Measurements from ENCODE around the gene CDC45.

The CDC45 gene

GRCh38 chr22:19478045-19478900, 1.4 kb upstream of the CDC45 start:
- H3K9me3 ChIP-seq (ENCODE audit: control insufficient read depth, insufficient read depth, low read depth, low read length): no peaks in the 10 kb centered on the region
- H3K27ac ChIP-seq (ENCODE audit: extremely low read depth, low read depth, low read length): peak overlapping the region; percentile 86
- H3K4me3 ChIP-seq (ENCODE audit: low read depth, low read length): peak overlapping the region; percentile 77
- ChIA-PET CTCF (interaction anchor here (0.6 to 4.6 kb wide), 12 partner anchors 10 to 716 kb away, joined by 3 to 31 read pairs (median 3); partner anchors contain the start of genes C22orf39 and ESS2), POLR2A (interaction anchor here (1.7 to 3.4 kb wide), 2 partner anchors 31 to 299 kb away, joined by 3 to 20 read pairs; partner anchors contain the start of genes C22orf39 and SLC25A1)
- H3K36me3 ChIP-seq (ENCODE audit: control insufficient read depth in 2 of 2, insufficient read depth in 1 of 2, low read length in 2 of 2): peaks cover 2 to 47% of the 10 kb centered on the region in 2 experiments
- TF ChIP-seq SCRT2 (tag by site-specific recombination; IDR thresholded peaks at IDR 0.05): peak; percentile 99
- no peak for TF ChIP-seq ZSCAN18 (tag by site-specific recombination; IDR thresholded peaks at IDR 0.05)
- TF ChIP-seq ZNF335 (tag by site-specific recombination; conservative IDR thresholded peaks at IDR 0.05): peak; percentile 57
- TF ChIP-seq SCRT1 (tag by site-specific recombination; IDR thresholded peaks at IDR 0.05; ENCODE audit: borderline replicate concordance): peak; percentile 90
- no peaks in the 10 kb centered on the region for H3K4me1 ChIP-seq (ENCODE audit: control insufficient read depth, insufficient read depth, low read length)

- ChIA-PET POLR2A (interaction anchor here (0.7 to 3.4 kb wide), 27 partner anchors 8 to 334 kb away, joined by 3 to 20 read pairs (median 4); partner anchors contain the start of genes C22orf39, CLTCL1, ESS2 and HIRA), CTCF (interaction anchor here (0.7 to 4.6 kb wide), 5 partner anchors 10 to 479 kb away, joined by 3 to 31 read pairs (median 5); partner anchors contain the start of gene ESS2)
- peaks cover 9 to 47% of the 10 kb centered on the region in 2 experiments for H3K36me3 ChIP-seq (ENCODE audit: control insufficient read depth in 2 of 2, insufficient read depth in 1 of 2, low read length in 2 of 2)
- peak within 1 kb of the TSS; percentile 92 for H3K4me3 ChIP-seq (ENCODE audit: low read depth, low read length)
- H3K9me3 ChIP-seq (ENCODE audit: control insufficient read depth, insufficient read depth, low read depth, low read length): no peaks in the 10 kb centered on the region
- peak within 1 kb of the TSS; percentile 86 for H3K27ac ChIP-seq (ENCODE audit: extremely low read depth, low read depth, low read length)
- no peaks in the 10 kb centered on the region for H3K4me1 ChIP-seq (ENCODE audit: control insufficient read depth, insufficient read depth, low read length)
- TF ChIP-seq ZNF223 (tag by site-specific recombination; IDR thresholded peaks at IDR 0.05): no peak
- no peak for TF ChIP-seq ZNF585B (tag by site-specific recombination; IDR thresholded peaks at IDR 0.05)
- peak; percentile 70 for TF ChIP-seq ZEB2 (tag by site-specific recombination; IDR thresholded peaks at IDR 0.05)
- TF ChIP-seq ZBTB7A (tag by site-specific recombination; IDR thresholded peaks at IDR 0.05; ENCODE audit: low read depth): 0 out of 2 replicates have a peak, but pooled peaks have one; percentile 50
- TF ChIP-seq ZBTB20 (tag by site-specific recombination; IDR thresholded peaks at IDR 0.05): no peak; the same call in 1 of the 2 replicates
- peak; percentile 100 for TF ChIP-seq PRDM10 (tag by site-specific recombination; IDR thresholded peaks at IDR 0.05)
- 0 out of 2 replicates have a peak, but pooled peaks have one; percentile 21 for TF ChIP-seq ZSCAN30 (tag by site-specific recombination; IDR thresholded peaks at IDR 0.05)
- TF ChIP-seq HOXA7 (CRISPR knock-in tag; IDR thresholded peaks at IDR 0.05; ENCODE audit: borderline replicate concordance): no peak
- 0 out of 2 replicates have a peak, but pooled peaks have one; percentile 23 for TF ChIP-seq ZNF10 (tag by site-specific recombination; IDR thresholded peaks at IDR 0.05)
- TF ChIP-seq KLF1 (tag by site-specific recombination; IDR thresholded peaks at IDR 0.05): peak; percentile 32; the same call in 1 of the 2 replicates
- TF ChIP-seq KLF8 (tag by site-specific recombination; IDR thresholded peaks at IDR 0.05): peak; percentile 88
- 0 out of 2 replicates have a peak, but pooled peaks have one; percentile 26 for TF ChIP-seq ZNF501 (tag by site-specific recombination; IDR thresholded peaks at IDR 0.05)
- no peak for TF ChIP-seq ZNF48 (tag by site-specific recombination; IDR thresholded peaks at IDR 0.05)
- 0 out of 2 replicates have a peak, but pooled peaks have one; percentile 13 for TF ChIP-seq ZNF513 (tag by site-specific recombination; IDR thresholded peaks at IDR 0.05)
- TF ChIP-seq OSR2 (tag by site-specific recombination; IDR thresholded peaks at IDR 0.05): no peak
- no peak for TF ChIP-seq ZNF549 (tag by site-specific recombination; IDR thresholded peaks at IDR 0.05)
- TF ChIP-seq ZNF341 (tag by site-specific recombination; IDR thresholded peaks at IDR 0.05; ENCODE audit: low read depth): peak; percentile 80
- TF ChIP-seq SP7 (tag by site-specific recombination; IDR thresholded peaks at IDR 0.05): peak; percentile 66
- TF ChIP-seq ZBTB44 (tag by site-specific recombination; IDR thresholded peaks at IDR 0.05): peak; percentile 20; the same call in 1 of the 2 replicates
- TF ChIP-seq TCF7L2 (IDR thresholded peaks at IDR 0.05; ENCODE audit: borderline replicate concordance, low read depth, low read length): peak; percentile 37; the same call in 1 of the 2 replicates
- no peak for TF ChIP-seq ZNF350 (tag by site-specific recombination; IDR thresholded peaks at IDR 0.05)
These were observed 792 bp upstream of the CDC45 start, which contains the start of gene UFD1 for GRCh38 chr22:19478901-19479354. TSS of gene UFD1 (minus strand) at chr22:19479193. CDS start at chr22:19479085, 108 bp downstream.

Measured in HEK293 (cell line).